ENCODE results near the gene PLA2G2D. TPM values are rescaled to one million over a fixed set of nuclear protein-coding genes. Genes with fewer than 3 reads are reported as not detected.

PLA2G2D gene
- total and polyA plus RNA-seq, 10 of the 15 experiments (the other 5 are each of a cell fraction or from before 2014, with no cell fraction given) = 0.06 to 0.38 (median 0.16) TPM; not detected in 2

GRCh38 chr1:20153000-20153418 lies 33.7 kb upstream of the PLA2G2D start (continued):
- no peak for TF ChIP-seq CTCF (IDR thresholded peaks at IDR 0.05 in 2 of 3, conservative IDR thresholded peaks at IDR 0.05 in 1 of 3; ENCODE audit: control insufficient read depth in 2 of 3, extremely low read depth in 1 of 3, insufficient read depth in 1 of 3, low read depth in 3 of 3, low read length in 3 of 3)
- TF ChIP-seq SUPT20H (IDR thresholded peaks at IDR 0.05; ENCODE audit: borderline replicate concordance, control insufficient read depth, low read depth, low read length) = no peak
- TF ChIP-seq MEF2B (IDR thresholded peaks at IDR 0.05; ENCODE audit: partially characterized antibody, poor library complexity, severe bottlenecking) = no peak
- TF ChIP-seq CHD2 (IDR thresholded peaks at IDR 0.05; ENCODE audit: borderline replicate concordance, low read depth, low read length) = no peak

GRCh38 chr1:20152599-20152930 lies 33.2 kb upstream of the PLA2G2D start:
- no peak overlapping the region; the same call in 1 of the 2 replicates for H3K4me2 ChIP-seq (ENCODE audit: control insufficient read depth, insufficient read depth)
- no TSS peak for BruUV-seq (replicated peaks)
- intact Hi-C loops (cut with micrococcal nuclease; ENCODE audit: unreplicated experiment) = loop anchor here (1.0 to 5.0 kb wide), 5 partner anchors 45 to 270 kb away; partner anchors contain the start of gene OTUD3
- ChIA-PET CTCF (interaction anchor here (0.7 to 10.8 kb wide), 21 partner anchors 8 to 437 kb away, joined by 3 to 181 read pairs (median 5); partner anchors contain the start of genes OTUD3, PLA2G2D and PLA2G2E), RAD21 (ENCODE audit: unreplicated experiment) (interaction anchor here (1.0 to 4.2 kb wide), 10 partner anchors 19 to 271 kb away, joined by 5 to 91 read pairs (median 10); partner anchors contain the start of gene OTUD3), POLR2A (interaction anchor here (0.7 to 1.5 kb wide), 3 partner anchors 51 to 173 kb away, joined by 3 to 4 read pairs (median 4); partner anchors contain the start of gene PLA2G2A), SMC1A (ENCODE audit: uncharacterized antibody, unreplicated experiment) (interaction anchor here (1.1 to 4.6 kb wide), 9 partner anchors 19 to 233 kb away, joined by 3 to 41 read pairs (median 11); partner anchors contain the start of gene PLA2G2A)
- H4K20me1 ChIP-seq (ENCODE audit: control insufficient read depth, insufficient read depth) = no peaks in the 10 kb centered on the region
- TF ChIP-seq CBX5 (IDR thresholded peaks at IDR 0.05; ENCODE audit: low read depth) (no peak), CHD2 (IDR thresholded peaks at IDR 0.05; ENCODE audit: borderline replicate concordance, low read depth, low read length) (0 out of 2 replicates have a peak, but pooled peaks have one; percentile 1)
- H3K4me1 ChIP-seq (ENCODE audit: control insufficient read depth, insufficient read depth, low read length) = peaks cover 9% of the 10 kb centered on the region
- ATAC-seq (peak; percentile 16; the same call in 2 of the 3 replicates), FAIRE-seq (no peak), DNase-seq (ENCODE audit: low read depth, low spot score) (no peak)
- 55% methylated on average over 7 of the region's 7 CpGs for WGBS (ENCODE audit: insufficient coverage, insufficient replicate concordance, low lambda C conversion rate, missing lambda C conversion rate)
- no peak overlapping the region for H3K4me3 ChIP-seq
- H3K36me3 ChIP-seq (ENCODE audit: control insufficient read depth in 2 of 2, insufficient read depth in 2 of 2, low read length in 1 of 2) = no peaks in the 10 kb centered on the region
- no peaks in the 10 kb centered on the region for H3K27me3 ChIP-seq (replicated peaks in 1 of 2; ENCODE audit: control insufficient read depth in 2 of 2, insufficient read depth in 2 of 2, low read length in 1 of 2)
- in situ Hi-C loops (cut with MboI) = loop anchor here (5.0 kb wide), 1 partner anchor 235 kb away; no protein-coding TSS in a partner anchor
- no peaks in the 10 kb centered on the region; the same call in 2 of the 3 replicates for H3K9me3 ChIP-seq (replicated peaks; ENCODE audit: control insufficient read depth, insufficient read depth, low read length)
- H3K79me2 ChIP-seq (ENCODE audit: control insufficient read depth, insufficient read depth, low read length) = no peaks in the 10 kb centered on the region
- no peak overlapping the region for H3K9ac ChIP-seq (ENCODE audit: control insufficient read depth, insufficient read depth, low read length)
- no peak overlapping the region for H3K27ac ChIP-seq (ENCODE audit: control insufficient read depth, insufficient read depth)
- no peak overlapping the region for H2AFZ ChIP-seq (ENCODE audit: control insufficient read depth, low read depth, low read length)
